GM19452 (cell line): ENCODE results near the gene RRM1.
A peak's percentile ranks its signal among the peaks of the same experiment; 100 is the strongest.
"Not testable (repeated sequence)": the region's sequence is repeated elsewhere in the genome, so short reads cannot be mapped to it uniquely, and the experiment has no call there.

Experiments used
- ATAC-seq: cut with Tn5 transposase; IDR thresholded peaks from one replicate; pipeline ENCODE4 v1.9.1; 2021; ENCODE audit not compliant: unreplicated experiment

The RRM1 gene

DNA sequence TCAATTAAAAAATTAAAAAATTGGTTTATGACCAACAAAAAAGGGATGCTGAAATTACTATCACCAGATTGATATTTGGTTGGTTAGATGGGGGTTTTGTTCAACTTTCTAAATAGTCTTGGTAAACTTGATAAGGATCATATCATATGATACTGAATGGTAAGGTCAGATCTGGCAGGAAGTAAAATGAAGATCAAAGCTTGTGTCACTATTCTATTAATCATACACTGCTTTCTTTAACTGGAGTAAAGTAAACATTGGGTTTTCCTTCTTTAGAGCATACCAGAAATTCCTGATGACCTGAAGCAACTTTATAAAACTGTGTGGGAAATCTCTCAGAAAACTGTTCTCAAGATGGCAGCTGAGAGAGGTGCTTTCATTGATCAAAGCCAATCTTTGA, 40.2 kb downstream of the RRM1 start:
- ATAC-seq: no peak

- ATAC-seq: no peak
Observed at GRCh38 chr11:4138497-4138896, 43.9 kb downstream of the RRM1 start.

- no peak for ATAC-seq
Observed at GRCh38 chr11:4140067-4140636, 45.6 kb downstream of the RRM1 start.

DNA sequence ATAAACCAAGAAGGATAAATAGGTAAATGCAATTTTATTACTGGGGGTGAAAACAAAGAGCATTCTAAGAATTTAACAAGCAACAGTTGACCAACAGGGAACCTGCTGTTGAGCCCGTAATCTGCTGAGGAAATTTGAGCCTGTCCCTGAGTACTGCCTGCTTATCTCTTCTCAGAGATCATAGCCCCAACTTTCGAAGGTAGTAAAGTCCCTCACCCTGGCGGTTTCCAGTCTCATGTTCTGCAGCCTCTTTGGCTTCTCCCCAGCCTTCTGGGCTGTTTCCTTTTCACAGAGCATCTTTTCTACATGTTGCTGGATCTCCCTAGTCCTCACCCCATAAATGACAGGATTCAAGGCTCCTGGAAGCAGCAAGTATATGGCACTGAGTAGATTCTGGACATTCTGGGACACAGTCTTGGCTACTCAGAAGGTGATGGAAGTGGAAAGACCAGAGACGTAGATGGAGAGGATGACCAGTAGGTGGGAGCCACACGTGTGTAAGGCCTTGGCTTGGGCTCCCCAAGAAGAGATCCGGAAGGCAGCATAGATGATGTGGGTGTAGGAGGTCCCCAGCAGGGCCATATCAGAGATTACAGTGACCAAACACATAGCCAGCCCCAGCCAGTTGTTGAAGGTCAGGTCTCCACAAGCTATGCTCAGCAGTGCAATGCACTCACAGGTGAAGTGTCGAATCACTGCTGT, 51.6 kb downstream of the RRM1 start:
- ATAC-seq: no peak

- ATAC-seq: no peak
Observed at GRCh38 chr11:4146772-4147098, 52.1 kb downstream of the RRM1 start.

- ATAC-seq: no peak
Observed at GRCh38 chr11:4154503-4154902, 59.9 kb downstream of the RRM1 start.

- ATAC-seq: no peak
Observed at GRCh38 chr11:4156571-4156970, 62.0 kb downstream of the RRM1 start.

- not testable (repeated sequence) for ATAC-seq
Observed at GRCh38 chr11:4158818-4159217, 64.2 kb downstream of the RRM1 start.

GRCh38 chr11:4161305-4161704, 66.7 kb downstream of the RRM1 start:
- no peak for ATAC-seq

DNA sequence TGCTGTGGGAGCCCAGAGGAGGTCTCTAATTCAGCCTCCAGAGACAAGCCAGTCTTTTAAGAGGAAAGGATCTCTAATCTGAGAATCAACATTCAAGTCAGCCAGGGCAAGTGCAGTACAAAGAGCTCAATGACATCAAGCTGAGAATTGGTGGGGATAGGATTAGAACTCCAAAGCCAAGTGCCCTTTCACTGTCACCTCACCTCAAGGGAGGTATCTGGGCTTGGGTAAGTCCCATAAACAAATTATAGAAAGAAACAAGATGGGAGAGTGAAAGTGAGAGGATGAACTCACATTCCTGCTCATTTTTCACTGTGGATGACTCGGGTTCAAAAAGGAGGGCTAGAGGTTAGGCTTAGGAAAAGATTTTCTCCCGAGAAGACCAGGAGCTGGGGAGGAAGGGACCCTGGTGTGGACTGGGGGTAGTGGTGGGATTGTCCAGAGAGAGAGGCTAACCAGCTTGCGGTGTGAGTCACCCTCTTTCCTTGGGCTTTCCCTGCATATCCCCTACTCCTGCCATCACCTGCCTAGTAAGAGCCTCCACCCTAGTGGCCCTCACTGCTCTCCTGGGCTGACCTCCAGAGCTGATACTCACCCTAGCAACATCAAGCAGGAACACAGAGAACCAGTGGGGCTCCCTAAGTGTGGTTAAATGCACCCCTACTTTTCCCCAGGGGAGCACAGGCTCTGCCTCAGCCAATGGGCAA, 70.4 kb downstream of the RRM1 start:
- no peak for ATAC-seq

GRCh38 chr11:4167292-4167691, 72.7 kb downstream of the RRM1 start:
- no peak for ATAC-seq

- ATAC-seq: no peak
Observed at GRCh38 chr11:4167758-4168157, 73.2 kb downstream of the RRM1 start.

GRCh38 chr11:4175620-4176350, 81.2 kb downstream of the RRM1 start:
- ATAC-seq: not testable (repeated sequence)

GRCh38 chr11:4178813-4179662, 84.4 kb downstream of the RRM1 start:
- ATAC-seq: no peak

GRCh38 chr11:4180441-4181183, 86.0 kb downstream of the RRM1 start:
- ATAC-seq: no peak

DNA sequence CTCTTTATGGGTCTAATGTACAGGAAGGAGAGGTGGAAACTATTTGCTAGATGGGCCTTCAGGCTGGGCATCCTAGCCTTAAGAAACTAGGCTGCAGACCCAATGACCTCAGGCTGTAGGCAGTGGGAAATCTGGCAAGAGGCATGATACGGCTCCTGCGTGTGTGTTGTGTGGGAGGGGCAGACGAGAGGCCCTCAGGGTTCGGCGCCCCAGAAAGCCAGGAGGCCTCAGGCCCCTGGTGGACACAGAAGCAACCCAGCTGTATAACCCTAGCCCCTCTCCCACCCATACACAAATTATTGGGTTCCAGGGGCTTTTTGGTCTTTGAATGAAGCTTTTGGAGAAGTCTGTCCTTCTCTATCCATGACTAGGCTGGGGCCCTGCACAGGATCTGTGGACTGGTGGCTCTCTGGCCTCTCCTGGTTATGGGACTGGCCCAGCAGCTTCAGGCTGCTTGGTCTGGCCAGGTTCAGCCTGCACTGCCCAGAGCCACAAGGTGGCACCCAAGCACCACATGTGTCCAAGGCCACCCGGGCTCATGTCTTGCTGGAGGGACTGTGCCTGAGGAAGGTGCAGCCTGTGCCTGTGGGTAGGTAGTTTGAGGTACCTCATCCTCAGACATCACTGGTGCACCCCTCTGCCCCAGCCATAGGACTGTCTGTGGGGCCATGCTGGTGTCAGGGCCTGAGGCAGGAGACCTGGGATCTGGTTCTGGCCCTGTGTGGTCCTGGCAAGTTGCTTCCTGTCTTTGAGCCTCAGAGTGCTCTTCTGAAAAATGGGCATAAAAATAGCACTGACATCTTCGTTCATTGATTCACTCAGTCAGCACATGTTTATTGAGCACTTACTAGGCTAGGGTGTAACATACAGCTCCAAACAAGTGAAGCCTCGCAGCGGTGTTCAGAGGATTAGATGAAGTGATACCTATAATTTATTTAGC, 87.5 kb downstream of the RRM1 start:
- ATAC-seq: peak; percentile 82

DNA sequence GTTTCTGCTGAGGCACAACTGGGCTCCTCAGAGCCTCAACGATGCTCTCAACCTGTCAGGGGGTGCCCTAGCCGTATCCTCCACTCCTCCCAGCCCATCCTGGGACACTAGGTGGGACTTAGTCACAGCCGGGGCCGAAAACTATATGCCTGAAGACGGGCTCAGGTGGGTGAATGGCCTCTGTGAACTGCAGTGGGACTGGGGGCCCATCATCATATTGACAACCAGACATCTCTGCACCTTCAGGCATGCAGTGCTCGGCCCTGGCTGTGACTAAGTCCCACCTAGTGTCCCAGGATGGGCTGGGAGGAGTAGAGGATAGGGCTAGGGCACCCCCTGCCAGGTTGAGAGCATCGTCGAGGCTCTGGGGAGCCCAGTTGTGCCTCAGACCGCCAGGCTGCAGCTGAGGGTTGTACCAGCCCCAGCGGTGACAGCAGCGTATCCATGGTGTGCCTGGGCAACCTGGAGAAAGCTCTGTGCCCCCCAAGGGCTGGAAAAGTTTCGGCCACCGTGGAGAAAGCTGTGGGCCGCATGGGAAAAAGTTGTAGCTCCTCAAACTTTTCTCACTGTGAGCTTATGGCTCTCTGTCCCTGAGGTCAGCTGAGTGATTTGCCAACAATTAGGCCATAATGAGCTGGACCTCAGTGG, 88.9 kb downstream of the RRM1 start:
- no peak for ATAC-seq

DNA sequence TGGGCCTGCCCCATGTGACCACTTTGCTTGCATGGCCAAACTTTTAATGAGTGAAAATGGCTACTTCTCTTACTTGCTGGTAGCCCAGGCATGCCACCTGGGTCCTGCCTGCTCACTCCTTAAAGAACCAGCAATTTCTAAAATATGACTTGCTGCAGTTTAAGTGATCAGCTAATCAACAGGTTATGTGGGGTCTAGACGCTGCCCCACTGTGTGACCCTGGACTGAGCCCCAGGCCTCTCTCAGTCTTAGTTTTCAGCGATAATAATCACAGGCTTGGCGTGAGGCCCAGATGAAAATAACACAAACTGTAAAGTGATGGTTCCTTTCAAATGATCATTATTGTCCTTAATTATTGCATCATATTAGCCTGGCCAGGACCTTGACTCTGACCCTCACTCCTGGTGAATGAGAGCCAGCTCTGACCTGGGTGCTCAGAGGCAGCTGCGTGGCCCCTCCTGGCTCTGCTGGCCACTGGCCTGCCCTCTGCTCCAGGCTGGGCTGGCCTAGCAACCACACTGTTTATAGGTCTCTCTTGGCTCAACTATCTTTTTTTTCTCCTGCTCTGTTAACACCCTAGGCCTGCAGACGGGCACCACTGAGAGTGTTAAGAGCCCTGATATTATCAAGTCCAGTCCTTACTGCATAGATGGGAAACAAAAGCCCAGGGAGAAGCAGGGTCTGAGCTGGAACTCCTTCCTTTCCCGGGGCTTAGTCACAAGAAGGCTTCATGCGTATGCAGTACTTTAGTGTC, 89.7 kb downstream of the RRM1 start:
- ATAC-seq: no peak
